Measurements from ENCODE around the gene KRTAP9-6. TPM values are rescaled to one million over a fixed set of nuclear protein-coding genes. Genes with fewer than 3 reads are reported as not detected.

Gene KRTAP9-6
- total RNA-seq, 1 donor from 2014 or later, result not detected

- Mint-ChIP-seq H3K4me3 (ENCODE audit: unreplicated experiment) (no peak overlapping the region), H3K9me3 (ENCODE audit: unreplicated experiment) (no peaks in the 10 kb centered on the region), H3K36me3 (ENCODE audit: low read depth, unreplicated experiment) (no peaks in the 10 kb centered on the region), H3K4me1 (ENCODE audit: low read depth, unreplicated experiment) (peaks cover 17% of the 10 kb centered on the region), H3K27ac (ENCODE audit: unreplicated experiment) (no peak overlapping the region), H3K27me3 (ENCODE audit: low read depth, unreplicated experiment) (no peaks in the 10 kb centered on the region)
- H3K79me2 ChIP-seq (ENCODE audit: insufficient read depth, low read length), result no peaks in the 10 kb centered on the region
- no peak overlapping the region for H2AFZ ChIP-seq (ENCODE audit: low read depth, low read length)
- no peaks in the 10 kb centered on the region for H3K27me3 ChIP-seq (ENCODE audit: insufficient read depth, low read length)
- H3K4me2 ChIP-seq (ENCODE audit: low read length), result no peak overlapping the region
- H3K9me3 ChIP-seq (ENCODE audit: insufficient read depth, low read depth, low read length), result no peaks in the 10 kb centered on the region
- no peak overlapping the region for H3K4me3 ChIP-seq (ENCODE audit: insufficient read depth, low read depth, low read length)
- H3K4me1 ChIP-seq (ENCODE audit: insufficient read depth, low read length), result no peaks in the 10 kb centered on the region
- H3K27ac ChIP-seq (ENCODE audit: low read depth, low read length), result no peak overlapping the region
- no peak overlapping the region for H3K9ac ChIP-seq (ENCODE audit: low read length)
- peak; percentile 61 for DNase-seq (ENCODE audit: low read depth)
- H4K20me1 ChIP-seq (ENCODE audit: insufficient read depth, low read length), result no peaks in the 10 kb centered on the region
- TF ChIP-seq CTCF (IDR thresholded peaks at IDR 0.05; ENCODE audit: insufficient read depth, low read depth, low read length) (no peak), EZH2 (IDR thresholded peaks at IDR 0.05; ENCODE audit: insufficient read depth, low read length) (no peak)
- no peaks in the 10 kb centered on the region for H3K36me3 ChIP-seq (ENCODE audit: insufficient read depth, low read length)
- no peak for FAIRE-seq
These were observed 18.9 kb downstream of the KRTAP9-6 start for GRCh38 chr17:41284043-41284442.

DNA sequence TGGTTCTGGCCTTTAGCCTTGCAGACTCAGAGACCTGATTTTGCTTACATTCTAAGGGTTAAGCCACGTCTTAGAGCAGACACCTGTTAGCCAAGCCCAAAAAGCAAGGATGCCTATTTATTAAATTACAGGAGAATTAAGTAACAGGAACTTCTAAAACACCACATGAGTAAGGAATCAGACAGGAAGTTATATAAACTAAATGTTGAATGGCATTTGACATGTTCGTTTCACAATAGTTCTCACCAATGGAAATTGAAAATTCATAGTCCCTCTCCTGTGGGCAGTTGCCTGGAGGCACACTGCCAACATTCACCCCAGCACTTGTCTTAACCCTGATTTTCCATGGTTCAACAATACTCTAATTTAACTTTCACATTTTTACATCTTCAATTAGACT lies 19.4 kb downstream of the KRTAP9-6 start:
- Mint-ChIP-seq H3K27me3 (ENCODE audit: low read depth, unreplicated experiment) (no peaks in the 10 kb centered on the region), H3K4me1 (ENCODE audit: low read depth, unreplicated experiment) (peaks cover 17% of the 10 kb centered on the region), H3K9me3 (ENCODE audit: unreplicated experiment) (no peaks in the 10 kb centered on the region), H3K27ac (ENCODE audit: unreplicated experiment) (no peak overlapping the region), H3K4me3 (ENCODE audit: unreplicated experiment) (no peak overlapping the region), H3K36me3 (ENCODE audit: low read depth, unreplicated experiment) (no peaks in the 10 kb centered on the region)
- H3K27me3 ChIP-seq (ENCODE audit: insufficient read depth, low read length), result no peaks in the 10 kb centered on the region
- no peak overlapping the region for H3K9ac ChIP-seq (ENCODE audit: low read length)
- H3K4me1 ChIP-seq (ENCODE audit: insufficient read depth, low read length), result no peaks in the 10 kb centered on the region
- H3K27ac ChIP-seq (ENCODE audit: low read depth, low read length), result no peak overlapping the region
- H3K4me3 ChIP-seq (ENCODE audit: insufficient read depth, low read depth, low read length), result no peak overlapping the region
- TF ChIP-seq CTCF (IDR thresholded peaks at IDR 0.05; ENCODE audit: insufficient read depth, low read depth, low read length) (no peak), EZH2 (IDR thresholded peaks at IDR 0.05; ENCODE audit: insufficient read depth, low read length) (no peak)
- no peak overlapping the region for H2AFZ ChIP-seq (ENCODE audit: low read depth, low read length)
- no peaks in the 10 kb centered on the region for H3K79me2 ChIP-seq (ENCODE audit: insufficient read depth, low read length)
- H3K36me3 ChIP-seq (ENCODE audit: insufficient read depth, low read length), result no peaks in the 10 kb centered on the region
- H3K9me3 ChIP-seq (ENCODE audit: insufficient read depth, low read depth, low read length), result no peaks in the 10 kb centered on the region
- H3K4me2 ChIP-seq (ENCODE audit: low read length), result no peak overlapping the region
- no peak for DNase-seq (ENCODE audit: low read depth)
- FAIRE-seq, result peak; percentile 29
- H4K20me1 ChIP-seq (ENCODE audit: insufficient read depth, low read length), result no peaks in the 10 kb centered on the region

- peaks cover 17% of the 10 kb centered on the region for H3K4me1 Mint-ChIP-seq (ENCODE audit: low read depth, unreplicated experiment)
- Histone ChIP-seq H3K4me3 (ENCODE audit: insufficient read depth, low read depth, low read length) (no peak overlapping the region), H3K36me3 (ENCODE audit: insufficient read depth, low read length) (no peaks in the 10 kb centered on the region), H3K9ac (ENCODE audit: low read length) (no peak overlapping the region), H3K27ac (ENCODE audit: low read depth, low read length) (no peak overlapping the region), H3K4me2 (ENCODE audit: low read length) (no peak overlapping the region), H3K9me3 (ENCODE audit: insufficient read depth, low read depth, low read length) (no peaks in the 10 kb centered on the region), H4K20me1 (ENCODE audit: insufficient read depth, low read length) (no peaks in the 10 kb centered on the region), H3K79me2 (ENCODE audit: insufficient read depth, low read length) (no peaks in the 10 kb centered on the region), H3K4me1 (ENCODE audit: insufficient read depth, low read length) (no peaks in the 10 kb centered on the region), H3K27me3 (ENCODE audit: insufficient read depth, low read length) (no peaks in the 10 kb centered on the region), H2AFZ (ENCODE audit: low read depth, low read length) (no peak overlapping the region)
- TF ChIP-seq CTCF (IDR thresholded peaks at IDR 0.05; ENCODE audit: insufficient read depth, low read depth, low read length), result no peak
- no peak for TF ChIP-seq EZH2 (IDR thresholded peaks at IDR 0.05; ENCODE audit: insufficient read depth, low read length)
- DNase-seq (ENCODE audit: low read depth), result no peak
- no peak overlapping the region for H3K4me3 Mint-ChIP-seq (ENCODE audit: unreplicated experiment)
- FAIRE-seq, result no peak
- H3K27ac Mint-ChIP-seq (ENCODE audit: unreplicated experiment), result no peak overlapping the region
- no peaks in the 10 kb centered on the region for H3K36me3 Mint-ChIP-seq (ENCODE audit: low read depth, unreplicated experiment)
- H3K27me3 Mint-ChIP-seq (ENCODE audit: low read depth, unreplicated experiment), result no peaks in the 10 kb centered on the region
- no peaks in the 10 kb centered on the region for H3K9me3 Mint-ChIP-seq (ENCODE audit: unreplicated experiment)
These were observed 21.9 kb downstream of the KRTAP9-6 start for GRCh38 chr17:41287050-41287449.

All from astrocyte (in vitro differentiated cells and primary cell).